GM21447 (cell line): Measurements from ENCODE around the gene TTC28.
"Not testable (repeated sequence)": the region's sequence is repeated elsewhere in the genome, so short reads cannot be mapped to it uniquely, and the experiment has no call there.

Source experiments
- ATAC-seq: cut with Tn5 transposase; IDR thresholded peaks from one replicate; pipeline ENCODE4 v1.9.1; 2021; ENCODE audit not compliant: unreplicated experiment

The TTC28 gene

DNA sequence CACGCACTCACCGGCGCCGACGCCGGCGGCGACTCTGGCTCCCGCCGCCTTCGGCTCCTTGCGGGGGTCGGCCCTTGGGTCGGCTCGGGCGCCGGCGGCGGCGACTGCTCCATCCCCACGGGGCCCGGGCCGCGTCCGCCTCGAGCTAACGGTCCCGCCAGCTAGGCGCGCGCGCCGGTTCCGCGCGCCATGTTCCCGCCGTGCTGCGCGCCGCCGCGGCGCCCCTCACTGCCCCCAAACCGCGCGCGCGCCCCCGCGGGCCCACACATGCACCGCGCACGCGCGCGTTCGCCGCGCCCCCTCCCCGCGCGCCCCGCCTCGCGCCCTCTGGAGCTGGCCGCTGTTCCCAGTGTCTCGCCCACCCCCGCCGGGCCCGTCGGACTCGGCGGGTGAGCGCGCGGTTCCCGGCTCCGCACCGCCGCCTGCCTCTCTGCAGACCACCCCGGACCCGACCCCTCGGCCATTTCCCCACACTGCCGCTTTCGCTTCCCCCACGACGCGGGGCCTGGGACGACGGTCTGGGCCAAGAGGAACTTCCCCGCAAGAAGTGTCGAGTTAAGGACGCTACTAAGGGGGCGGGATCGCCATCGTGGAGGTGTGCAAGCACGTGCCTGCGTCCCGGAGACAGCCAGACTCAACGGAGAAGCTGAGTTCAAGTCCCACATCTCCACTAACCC lies at the start of gene TTC28:
Gene TTC28, minus strand, starts transcription at position 230 of the 677 bp plus-strand sequence. Its CDS starts 117 bp downstream, at position 113.
- not testable (repeated sequence) for ATAC-seq

DNA sequence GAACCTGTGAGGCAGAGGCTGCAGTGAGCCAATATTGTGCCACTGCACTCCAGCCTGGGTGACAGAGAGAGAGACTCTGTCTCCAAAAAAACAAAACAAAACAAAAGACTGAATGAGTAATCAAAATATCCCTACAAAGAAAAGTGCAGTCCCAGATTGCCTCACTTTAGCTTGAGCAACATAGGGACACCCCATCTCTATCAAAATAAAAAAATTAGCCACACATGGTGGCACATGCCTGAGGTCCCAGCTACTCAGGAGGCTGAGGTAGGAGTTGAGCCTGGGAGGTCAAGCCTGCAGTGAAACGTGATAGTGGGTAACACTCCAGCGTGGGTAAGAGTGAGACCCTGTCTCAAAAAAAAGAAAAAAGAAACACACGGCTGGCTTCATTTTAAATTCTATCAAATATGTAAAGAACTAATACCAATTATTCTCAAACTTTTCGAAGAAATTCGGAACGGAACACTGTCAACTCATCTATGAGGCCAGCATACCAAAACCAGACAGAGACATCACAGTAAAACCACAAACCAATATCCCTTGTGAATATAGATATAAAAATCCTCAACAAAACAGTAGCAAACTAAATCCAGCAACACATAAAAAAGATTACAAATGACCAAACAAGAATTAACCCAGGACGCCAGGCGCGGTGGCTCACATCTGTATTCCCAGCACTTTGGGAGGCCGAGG lies 49.1 kb upstream of the TTC28 start:
- no peak for ATAC-seq

DNA sequence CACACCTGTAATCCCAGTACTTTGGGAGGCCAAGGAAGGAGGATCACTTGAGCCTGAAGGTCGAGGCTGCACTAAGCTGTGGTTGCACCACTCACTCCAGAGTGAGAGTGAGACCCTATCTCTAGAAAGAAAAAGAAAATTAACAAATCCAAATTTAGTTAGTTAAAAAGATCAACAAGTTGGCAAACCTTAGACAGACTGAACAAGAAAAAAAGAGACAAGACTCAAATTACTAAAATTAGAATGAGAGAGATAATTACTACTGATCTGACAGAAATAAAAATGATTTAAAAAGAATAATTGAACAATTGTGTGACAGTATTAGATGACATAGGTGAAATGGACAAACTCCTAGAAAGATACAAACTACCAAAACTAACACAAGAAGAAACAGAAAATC lies 48.4 kb upstream of the TTC28 start:
- ATAC-seq = no peak

GRCh38 chr22:28718044-28718443 lies 38.4 kb upstream of the TTC28 start:
- no peak for ATAC-seq

- ATAC-seq = no peak
These were observed 37.0 kb upstream of the TTC28 start for GRCh38 chr22:28716686-28717085.

- no peak for ATAC-seq
These were observed 36.0 kb upstream of the TTC28 start for GRCh38 chr22:28715611-28716010.

DNA sequence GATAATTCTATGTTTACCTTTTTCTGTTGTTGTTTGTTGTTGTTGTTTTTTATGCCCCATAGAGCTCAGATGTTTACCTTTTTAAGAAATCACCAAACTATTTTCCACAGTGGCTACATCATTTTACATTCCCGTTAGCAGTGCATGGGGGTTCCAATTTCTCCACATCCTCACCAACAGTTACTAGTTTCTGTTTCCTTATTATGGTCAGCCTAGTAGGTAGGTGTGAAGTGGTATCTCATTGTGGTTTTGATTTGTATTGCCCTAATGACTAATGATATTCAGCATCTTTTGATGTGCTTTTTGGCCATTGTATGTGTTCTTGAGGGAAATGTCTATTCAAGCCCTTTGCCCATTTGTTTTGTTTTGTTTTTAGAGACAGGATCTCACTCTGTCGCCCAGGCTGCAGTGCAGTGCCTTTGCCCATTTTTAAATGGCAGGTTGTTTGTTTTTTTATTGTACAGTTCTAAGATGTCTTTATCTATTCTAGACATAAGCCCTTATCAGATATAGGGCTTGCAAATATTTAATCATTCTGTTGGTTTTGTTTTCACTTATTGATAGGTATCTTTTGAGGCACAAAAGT lies 34.5 kb upstream of the TTC28 start:
- ATAC-seq = no peak

GRCh38 chr22:28711820-28712777 lies 32.5 kb upstream of the TTC28 start:
- ATAC-seq = no peak

GRCh38 chr22:28711341-28711740 lies 31.7 kb upstream of the TTC28 start:
- no peak for ATAC-seq

- ATAC-seq = no peak
These were observed 31.0 kb upstream of the TTC28 start for GRCh38 chr22:28710576-28711191.

DNA sequence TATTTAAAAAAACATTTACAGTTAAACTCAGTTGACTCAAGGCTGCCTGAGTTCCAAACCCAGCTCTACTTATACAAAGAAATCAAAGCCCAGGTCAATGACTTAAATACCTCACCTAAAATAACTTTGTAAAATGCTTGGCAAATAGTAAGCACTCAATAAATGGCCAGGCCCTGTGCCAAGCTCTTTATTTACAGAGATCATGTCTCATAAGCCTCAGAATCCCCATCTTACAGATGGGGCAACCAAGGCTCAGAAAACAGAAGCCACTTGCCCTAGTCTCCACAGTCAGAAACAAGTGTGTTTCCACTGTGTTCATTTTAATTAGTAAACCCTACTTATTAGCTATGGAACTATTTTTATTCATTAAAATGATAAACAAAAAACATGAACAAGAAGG lies 30.5 kb upstream of the TTC28 start:
- no peak for ATAC-seq

DNA sequence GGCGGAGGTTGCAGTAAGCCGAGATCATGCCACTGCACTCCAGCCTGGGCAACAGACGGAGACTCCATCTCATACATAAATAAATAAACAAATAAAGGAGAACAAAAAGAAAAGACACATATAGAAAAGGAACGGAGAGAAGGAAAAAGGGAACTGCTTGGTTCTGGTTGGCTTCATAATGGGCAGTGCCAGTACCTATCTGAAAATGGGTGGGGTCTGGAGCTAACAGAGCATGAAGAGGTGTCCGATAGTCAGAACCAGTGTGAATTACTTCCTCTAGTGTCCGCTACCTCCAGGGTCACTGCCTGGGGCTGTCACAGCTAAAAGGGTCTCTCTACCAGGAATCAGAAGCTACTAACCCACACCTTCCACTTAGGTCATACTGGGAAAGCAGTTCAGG lies 27.2 kb upstream of the TTC28 start:
- no peak for ATAC-seq

DNA sequence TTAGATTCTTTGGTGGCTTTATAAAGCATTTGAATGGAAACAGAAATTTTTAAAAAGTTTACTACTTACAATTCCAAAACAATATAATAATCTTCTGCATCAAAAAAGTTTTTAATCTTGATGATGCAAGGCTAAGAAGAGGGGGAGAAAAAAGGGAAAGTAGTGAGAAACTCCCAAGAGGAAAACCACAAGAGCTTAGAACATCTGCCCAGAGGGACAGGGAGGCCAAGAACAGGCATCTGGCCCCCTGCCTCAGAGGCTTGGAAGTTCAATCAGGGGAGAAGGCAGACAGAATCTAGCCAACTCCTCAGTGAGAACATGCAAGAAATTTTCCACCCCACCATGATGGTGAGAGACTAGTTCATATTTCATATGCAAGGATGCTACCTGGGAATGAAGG lies 23.8 kb upstream of the TTC28 start:
- no peak for ATAC-seq

- ATAC-seq = no peak
These were observed 23.3 kb upstream of the TTC28 start for GRCh38 chr22:28702891-28703290.

DNA sequence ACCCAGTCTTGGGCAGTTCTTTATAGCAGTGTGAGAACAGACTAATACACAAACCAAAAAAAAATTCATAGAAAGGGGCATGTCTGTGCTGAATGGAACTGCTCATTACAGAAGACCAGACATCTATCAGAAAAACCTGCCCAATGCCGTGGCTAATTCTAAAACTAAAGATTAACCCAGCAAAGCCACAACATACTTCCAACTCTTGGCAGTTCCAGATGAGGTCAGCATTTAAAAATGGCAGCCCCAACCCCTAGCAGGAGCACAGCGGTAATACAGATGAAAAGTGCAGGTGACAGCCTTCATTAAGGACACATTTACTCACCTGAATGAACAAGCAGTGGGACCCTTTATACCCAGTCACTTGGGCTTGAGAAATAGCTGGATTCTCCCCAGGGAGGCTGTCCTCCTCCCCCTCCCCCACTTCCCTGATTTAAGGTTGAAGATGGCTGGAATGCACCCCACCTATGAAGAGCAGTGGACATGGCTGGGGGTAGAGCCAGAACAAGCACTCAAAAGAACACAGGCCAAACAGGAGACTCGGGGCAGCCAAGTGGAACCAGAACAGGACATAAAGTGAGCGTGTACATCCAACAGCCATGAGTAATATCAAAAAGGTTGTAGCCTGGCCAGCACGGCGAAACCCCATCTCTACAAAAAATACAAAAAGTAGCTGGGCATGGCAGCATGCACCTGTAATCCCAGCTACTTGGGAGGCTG lies 13.6 kb upstream of the TTC28 start:
- not testable (repeated sequence) for ATAC-seq

GRCh38 chr22:28689796-28690195 lies 10.2 kb upstream of the TTC28 start:
- not testable (repeated sequence) for ATAC-seq

- not testable (repeated sequence) for ATAC-seq
These were observed 3.3 kb upstream of the TTC28 start for GRCh38 chr22:28682966-28683365.

DNA sequence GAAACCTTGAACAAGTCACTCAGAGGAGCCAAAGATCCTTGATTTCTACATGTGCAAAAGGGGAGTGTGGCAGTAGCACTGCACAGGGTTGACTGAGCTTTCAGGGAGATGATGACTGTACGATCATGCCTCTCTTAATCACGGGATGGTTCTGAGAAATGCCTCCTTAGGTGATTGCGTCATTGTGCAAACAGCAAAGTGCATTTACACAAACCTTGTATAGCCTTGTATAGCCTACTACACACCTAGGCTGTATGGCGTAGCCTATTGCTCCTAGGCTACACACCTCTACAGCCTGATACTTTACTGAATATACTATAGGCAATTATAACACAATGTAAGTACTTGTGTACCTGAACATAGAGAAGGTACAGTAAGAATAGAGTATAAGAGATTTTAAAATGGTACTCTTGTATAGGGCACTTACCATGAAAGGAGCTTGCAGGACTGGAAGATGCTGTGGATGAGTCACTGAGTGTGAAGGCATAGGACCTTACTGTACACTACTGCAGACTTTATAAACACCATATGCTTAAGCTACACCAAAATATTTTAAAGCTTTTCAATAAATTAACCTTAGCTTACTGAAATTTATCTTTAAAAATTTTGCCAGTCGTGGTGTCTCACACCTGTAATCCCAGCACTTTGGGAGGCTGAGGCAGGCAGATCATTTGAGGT lies 1.3 kb upstream of the TTC28 start:
- ATAC-seq = not testable (repeated sequence)

- not testable (repeated sequence) for ATAC-seq
These were observed 646 bp downstream of the TTC28 start for GRCh38 chr22:28678778-28679610.
